Stimulated activated CD8-positive, alpha-beta memory T cell treated with anti-CD3 and anti-CD28 coated beads, Interleukin-4, amount 100 ng/mL, for 48 hours (primary cell): ENCODE measurements around the gene PDCD1LG2.
"Not testable (repeated sequence)": the region's sequence is repeated elsewhere in the genome, so short reads cannot be mapped to it uniquely, and the experiment has no call there.

Source experiments
- DNase-seq: peaks from one replicate; pipeline ENCODE4 v3.0.0-alpha.2; 2020

PDCD1LG2 gene

DNA sequence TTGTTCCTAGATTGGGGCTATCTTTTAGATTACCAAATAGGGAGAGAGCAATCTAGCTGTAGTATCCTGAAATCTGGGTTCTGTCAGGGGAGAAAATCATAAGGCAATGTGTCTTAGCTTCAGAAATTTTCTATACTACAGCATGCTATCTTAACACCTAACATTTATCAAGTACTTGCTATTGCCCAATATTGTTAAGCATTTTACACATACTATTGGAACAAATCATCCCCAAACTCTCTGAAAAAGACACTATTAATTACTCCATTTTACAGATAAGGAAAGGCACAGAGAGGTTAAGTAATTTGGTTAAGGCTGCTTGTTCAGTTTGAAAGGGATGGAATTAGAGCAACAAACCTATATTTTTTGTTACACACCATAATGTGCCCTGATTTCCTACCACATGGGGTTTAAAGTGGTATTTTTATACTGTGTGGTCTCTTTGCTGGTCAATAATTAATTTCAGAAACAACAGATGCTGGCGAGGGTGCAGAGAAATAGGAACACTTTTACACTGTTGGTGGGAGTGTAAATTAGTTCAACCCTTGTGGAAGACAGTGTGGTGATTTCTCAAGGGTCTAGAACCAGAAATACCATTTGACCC lies 61.4 kb downstream of the PDCD1LG2 start:
- no peak for DNase-seq

DNA sequence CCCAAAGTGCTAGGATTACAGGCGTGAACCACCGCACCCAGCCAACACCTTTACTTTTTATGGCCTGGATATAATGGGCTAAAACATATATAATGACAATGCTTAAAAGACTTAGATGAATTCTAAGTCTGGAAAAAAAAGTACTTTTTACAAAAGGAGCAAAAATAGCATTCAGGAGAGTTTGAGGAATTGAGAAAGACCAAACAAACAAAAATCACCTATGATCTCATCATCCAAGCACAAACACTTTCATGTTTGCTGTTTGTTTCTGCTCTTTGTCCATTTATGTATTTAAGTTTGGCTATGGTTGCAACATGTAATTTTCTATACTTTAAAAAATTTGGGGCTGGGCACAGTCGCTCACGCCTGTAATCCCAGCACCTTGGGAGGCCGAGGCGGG lies 63.8 kb downstream of the PDCD1LG2 start:
- no peak for DNase-seq

DNA sequence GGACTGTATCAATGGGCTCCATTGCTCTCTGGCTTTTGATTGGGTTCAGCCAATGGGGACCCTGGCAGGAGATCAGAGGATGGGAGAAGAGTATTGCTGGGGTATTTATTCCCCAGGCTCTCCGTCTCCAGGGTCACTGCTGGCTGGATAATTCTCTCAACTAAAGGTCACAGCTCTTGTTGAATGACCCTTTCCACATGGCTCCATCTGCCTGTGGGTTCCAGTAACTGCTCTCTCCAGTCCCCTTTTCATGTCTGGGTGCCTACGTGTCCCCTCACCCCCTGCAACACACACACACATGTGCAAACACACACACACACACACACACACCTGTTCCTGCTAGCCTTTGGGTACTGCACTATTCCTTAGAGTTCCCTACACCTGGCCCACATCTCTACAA lies 64.7 kb downstream of the PDCD1LG2 start:
- no peak for DNase-seq

- no peak for DNase-seq
Measured at GRCh38 chr9:5577225-5577624, 66.9 kb downstream of the PDCD1LG2 start.

- DNase-seq = no peak
Measured at GRCh38 chr9:5578018-5578697, 67.8 kb downstream of the PDCD1LG2 start.

GRCh38 chr9:5578698-5579085 lies 68.4 kb downstream of the PDCD1LG2 start:
- DNase-seq = no peak

- no peak for DNase-seq
Measured at GRCh38 chr9:5579881-5580280, 69.5 kb downstream of the PDCD1LG2 start.

- DNase-seq = no peak
Measured at GRCh38 chr9:5580650-5581049, 70.3 kb downstream of the PDCD1LG2 start.

DNA sequence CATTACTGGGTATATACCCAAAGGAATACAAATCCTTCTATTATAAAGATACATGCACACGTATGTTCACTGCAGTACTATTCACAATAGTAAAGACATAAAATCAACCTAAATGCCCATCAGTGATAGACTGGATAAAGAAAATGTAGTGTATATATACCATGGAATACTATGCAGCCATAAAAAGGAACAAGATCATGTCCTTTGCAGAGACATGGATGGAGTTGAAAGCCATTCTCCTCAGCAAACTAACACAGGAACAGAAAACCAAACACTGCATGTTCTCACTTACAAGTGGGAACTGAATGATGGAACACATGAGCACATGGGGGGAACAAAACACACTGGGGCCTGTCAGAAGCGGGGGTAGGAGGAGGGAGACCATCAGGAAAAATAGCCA lies 71.4 kb downstream of the PDCD1LG2 start:
- DNase-seq = not testable (repeated sequence)

- DNase-seq = peak; percentile 43
Measured at GRCh38 chr9:5582835-5583195, 72.5 kb downstream of the PDCD1LG2 start.

DNA sequence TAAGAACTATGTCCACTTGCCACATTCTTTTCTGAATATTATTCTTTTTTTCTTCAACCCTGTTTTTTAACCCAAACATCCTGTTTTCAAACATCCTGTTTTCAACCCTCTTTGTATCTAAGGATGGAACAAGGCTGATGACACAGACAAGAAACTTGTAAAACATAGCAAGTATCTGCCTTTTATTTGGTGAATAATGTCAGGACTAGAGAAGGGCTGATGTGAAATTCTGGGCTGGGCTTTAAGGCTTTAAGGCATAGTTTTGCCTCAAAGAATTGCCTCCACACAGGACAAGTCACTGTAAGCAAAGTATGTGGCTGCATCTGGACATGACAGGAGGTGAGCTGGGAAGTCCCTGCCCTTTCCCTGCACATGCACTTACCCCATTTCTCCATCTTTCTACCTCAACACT lies 76.1 kb downstream of the PDCD1LG2 start:
- no peak for DNase-seq

DNA sequence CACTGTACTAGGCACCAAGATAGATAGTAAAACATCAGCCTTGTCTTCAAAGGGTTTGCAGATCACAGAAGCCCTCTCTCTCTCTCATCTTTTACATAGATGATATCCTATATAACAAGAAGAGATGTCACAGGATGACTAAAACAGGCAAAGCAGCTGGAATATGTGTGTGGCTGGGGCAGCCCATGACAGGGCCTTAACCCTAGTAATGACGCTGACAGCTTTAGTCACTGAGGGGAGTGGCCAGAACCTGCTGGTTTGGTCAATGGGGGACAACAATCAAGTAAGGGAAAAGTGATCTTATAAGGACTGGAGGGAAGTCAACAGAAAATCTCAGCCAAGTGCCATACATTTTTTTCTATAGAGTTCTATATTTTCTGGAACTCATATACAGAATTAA lies 76.7 kb downstream of the PDCD1LG2 start:
- DNase-seq = peak; percentile 68

DNA sequence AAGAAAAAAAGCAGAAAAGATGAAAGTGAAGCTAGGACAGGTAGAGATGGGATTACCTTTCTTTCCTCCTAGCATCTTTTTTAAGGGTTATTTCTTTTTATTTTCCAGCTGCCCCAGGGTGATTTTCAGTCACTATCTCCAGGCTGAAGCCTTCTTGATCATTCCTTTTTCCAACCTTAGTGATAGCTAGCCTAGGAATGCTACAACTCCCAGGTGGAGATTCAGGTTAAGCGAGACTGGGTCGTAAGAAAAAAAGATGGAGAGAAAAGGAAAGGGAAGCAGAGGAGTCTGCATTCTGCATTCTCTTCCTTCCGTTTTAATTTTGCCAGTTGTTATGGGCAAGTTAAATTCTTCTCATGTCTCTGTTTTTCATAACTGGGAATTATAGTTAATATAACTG lies 81.9 kb downstream of the PDCD1LG2 start:
- DNase-seq = no peak

DNA sequence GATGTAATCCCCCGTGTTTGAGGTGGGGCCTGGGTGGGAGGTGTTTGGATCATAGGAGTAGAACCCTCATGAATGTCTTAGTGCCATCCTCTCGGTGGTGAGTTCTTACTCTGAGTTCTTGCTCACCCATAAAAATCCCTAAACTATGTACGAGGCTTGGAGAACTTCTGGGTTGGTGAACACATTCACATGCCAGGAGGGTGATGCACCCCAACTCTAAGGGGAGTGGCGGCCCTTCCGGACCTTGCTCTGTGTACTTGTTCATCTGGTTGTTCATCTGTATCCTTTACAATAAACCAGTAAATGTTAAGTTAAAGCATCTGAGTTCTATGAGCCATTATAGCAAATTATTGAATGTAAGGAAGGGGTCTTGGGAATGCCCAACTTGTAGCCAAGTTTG lies 82.6 kb downstream of the PDCD1LG2 start:
- DNase-seq = no peak

DNA sequence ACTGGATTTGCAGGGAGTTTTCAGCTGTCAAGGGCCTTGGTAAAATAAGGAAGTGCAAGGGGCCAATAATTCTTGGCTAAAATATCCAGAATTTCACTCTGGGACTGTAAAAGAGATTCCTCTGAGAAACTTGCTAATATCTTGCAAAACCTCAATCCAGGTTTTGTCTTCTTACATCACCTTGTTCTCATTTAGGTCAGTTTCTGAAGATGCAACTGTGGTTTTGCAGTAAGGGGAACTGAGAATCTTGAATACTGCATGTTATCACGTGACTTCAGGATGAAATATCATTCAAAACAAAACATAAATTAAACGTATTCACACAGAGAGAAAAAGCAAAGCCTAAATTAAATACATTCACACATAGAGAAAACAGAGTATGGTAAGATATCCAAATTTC lies 83.6 kb downstream of the PDCD1LG2 start:
- no peak for DNase-seq

- no peak for DNase-seq
Measured at GRCh38 chr9:5596173-5596572, 85.8 kb downstream of the PDCD1LG2 start.

- no peak for DNase-seq
Measured at GRCh38 chr9:5608298-5609225, 98.2 kb downstream of the PDCD1LG2 start.

DNA sequence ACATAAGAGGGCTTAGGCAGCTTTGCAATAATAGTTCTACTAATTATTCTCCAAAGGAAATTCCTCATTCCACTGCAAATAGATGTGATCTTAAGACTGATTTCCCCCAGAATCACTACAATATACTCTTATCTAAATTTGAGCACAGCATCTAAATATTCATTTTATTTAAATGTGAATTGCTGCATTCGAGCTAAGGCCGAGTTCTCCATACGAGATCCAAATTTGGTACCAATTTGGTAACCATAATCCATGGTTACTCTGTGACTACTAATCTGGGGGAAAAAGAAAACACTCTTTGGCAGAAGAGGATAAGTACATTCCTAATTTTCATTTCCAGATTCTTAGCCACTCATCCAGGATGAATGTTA lies 98.9 kb downstream of the PDCD1LG2 start:
- DNase-seq = no peak

DNA sequence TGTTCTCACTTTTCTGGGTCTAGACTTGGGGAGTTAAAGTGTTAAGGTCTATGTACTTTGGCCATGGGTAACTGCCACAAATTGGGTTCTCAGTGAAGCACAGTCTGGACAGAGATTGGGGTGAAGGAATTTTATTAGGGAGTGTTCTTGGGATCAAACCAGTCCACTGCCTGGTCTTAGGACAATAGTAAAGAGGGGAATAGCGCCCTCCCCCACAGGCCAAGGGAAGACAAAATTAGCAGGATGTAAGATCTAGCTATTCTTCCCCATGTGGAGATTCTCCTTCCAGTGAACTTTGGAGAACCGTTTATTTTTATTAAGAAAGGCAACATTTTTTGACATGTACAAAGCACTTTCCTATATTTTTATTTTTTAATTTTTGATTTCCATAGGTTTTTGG lies 100.2 kb downstream of the PDCD1LG2 start:
- DNase-seq = no peak

- DNase-seq = no peak
Measured at GRCh38 chr9:5611321-5612184, 101.2 kb downstream of the PDCD1LG2 start.

DNA sequence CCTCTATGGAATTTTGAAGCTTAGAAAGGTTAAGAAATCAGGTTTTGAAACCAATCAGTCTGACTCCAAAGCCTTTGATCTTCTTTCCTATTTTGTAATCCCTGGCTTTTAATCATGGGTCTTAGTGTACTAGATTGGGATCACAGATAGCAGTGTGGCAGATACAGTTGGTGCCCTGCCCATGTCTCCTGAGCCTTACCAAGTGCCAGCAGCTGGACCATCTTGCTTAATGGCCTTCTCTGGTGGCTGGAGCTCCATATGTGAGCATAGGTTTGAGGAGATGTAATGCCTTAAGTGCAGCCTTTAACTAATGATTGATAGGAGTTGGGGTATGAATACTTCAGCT lies 101.8 kb downstream of the PDCD1LG2 start:
- DNase-seq = no peak

DNA sequence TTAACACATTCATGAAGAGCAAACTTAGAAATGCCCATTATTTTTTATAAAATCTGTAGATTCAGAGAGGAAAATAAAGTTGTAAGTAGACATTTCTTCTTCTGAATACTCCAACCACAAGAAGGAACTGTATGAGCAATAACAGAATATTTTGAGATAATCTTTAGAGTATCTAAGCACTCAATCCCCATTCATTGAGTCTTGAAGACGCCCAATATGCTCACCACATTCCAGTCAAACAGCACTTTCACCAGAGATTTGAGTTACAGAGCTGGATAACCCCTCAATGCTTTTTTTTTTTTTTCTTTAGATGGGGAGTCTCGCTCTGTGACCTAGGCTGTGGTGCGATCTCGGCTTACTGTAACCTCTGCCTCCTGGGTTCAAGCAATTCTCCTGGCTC lies 103.9 kb downstream of the PDCD1LG2 start:
- DNase-seq = no peak

DNA sequence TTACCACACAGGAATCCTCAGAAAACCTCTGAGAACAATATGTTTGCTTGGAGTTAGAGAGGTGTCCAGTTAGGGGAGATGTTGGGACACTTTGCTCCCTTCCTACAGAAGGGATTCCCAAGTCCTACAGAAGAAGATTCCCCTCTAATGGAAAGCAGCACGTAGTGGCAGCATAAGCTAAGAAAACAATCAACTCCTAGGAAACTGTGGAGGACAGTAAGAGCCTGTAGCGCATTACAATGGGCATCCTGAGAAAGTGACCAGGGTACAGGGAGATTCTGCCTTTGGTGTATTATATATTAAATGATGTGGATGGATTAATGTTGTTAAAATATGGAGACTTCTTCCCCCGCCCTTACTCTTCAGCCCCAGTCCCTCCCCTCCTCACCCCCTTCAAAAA lies 104.7 kb downstream of the PDCD1LG2 start:
- DNase-seq = no peak
